Mesenchymal stem cell (in vitro differentiated cells and primary cell): ENCODE data around the gene ZCCHC7.

Experiments used
- DNase-seq: peaks from one replicate; pipeline ENCODE4 v3.0.0-alpha.2; 2013
- H2AFZ ChIP-seq: one replicate; pipeline ENCODE4 v1.6.1; 2013; ENCODE audit warnings: low read depth, mild to moderate bottlenecking, control low read depth, inconsistent platforms, low read length, moderate library complexity
- H2AK5ac ChIP-seq: 2 replicates; pipeline ENCODE4 v1.6.1; 2013; ENCODE audit warnings: low read length, moderate library complexity, mild to moderate bottlenecking, inconsistent platforms; ENCODE audit not compliant: severe bottlenecking
- H2BK120ac ChIP-seq: one replicate; pipeline ENCODE4 v1.6.1; 2013; ENCODE audit warnings: low read depth, mild to moderate bottlenecking, inconsistent platforms, low read length, moderate library complexity
- H2BK12ac ChIP-seq, 2 experiments: one replicate each; pipeline ENCODE4 v1.6.1; 2013; ENCODE audit warnings: inconsistent platforms in 2 of 2, low read length in 2 of 2, mild to moderate bottlenecking in 2 of 2, moderate library complexity in 2 of 2, control low read depth in 1 of 2
- H2BK15ac ChIP-seq: one replicate; pipeline ENCODE4 v1.6.1; 2013; ENCODE audit warnings: mild to moderate bottlenecking, low read depth, inconsistent platforms; ENCODE audit not compliant: poor library complexity, severe bottlenecking
- H2BK5ac ChIP-seq: 2 replicates; pipeline ENCODE4 v1.6.1; 2013; ENCODE audit warnings: low read depth, mild to moderate bottlenecking, low read length, control low read depth, inconsistent platforms; ENCODE audit not compliant: poor library complexity, severe bottlenecking
- H3K14ac ChIP-seq, 2 experiments: one replicate each; pipeline ENCODE4 v1.6.1; 2013; ENCODE audit warnings: inconsistent platforms in 2 of 2, low read length in 2 of 2, control low read depth in 1 of 2, mild to moderate bottlenecking in 1 of 2, moderate library complexity in 1 of 2
- H3K18ac ChIP-seq, 2 experiments: one replicate each; pipeline ENCODE4 v1.6.1; 2013; ENCODE audit warnings: inconsistent platforms in 2 of 2, low read length in 2 of 2, control low read depth in 1 of 2, low read depth in 1 of 2, mild to moderate bottlenecking in 1 of 2
- H3K23ac ChIP-seq, 2 experiments: one replicate each; pipeline ENCODE4 v1.6.1; 2013; ENCODE audit warnings: inconsistent platforms in 2 of 2, low read length in 2 of 2, mild to moderate bottlenecking in 2 of 2, moderate library complexity in 2 of 2, control low read depth in 1 of 2
- H3K27ac ChIP-seq: 2 replicates; pipeline ENCODE4 v1.5.1; 2013; ENCODE audit warnings: mild to moderate bottlenecking, moderate library complexity, low read length, control low read depth, inconsistent platforms; ENCODE audit not compliant: poor library complexity, severe bottlenecking
- H3K27me3 ChIP-seq, 2 experiments: 2 replicates each; pipeline versions ENCODE4 v1.6.1 to v1.7.0; 2013; ENCODE audit warnings: low read length in 2 of 2, mild to moderate bottlenecking in 2 of 2, moderate library complexity in 2 of 2, control low read depth in 1 of 2, inconsistent platforms in 1 of 2; ENCODE audit not compliant: control insufficient read depth in 1 of 2, insufficient read depth in 1 of 2
- H3K36me3 ChIP-seq, 2 experiments: 2 replicates each; pipeline versions ENCODE4 v1.6.1 to v1.7.0; 2013; ENCODE audit warnings: low read length in 2 of 2, control low read depth in 1 of 2, inconsistent platforms in 1 of 2, low read depth in 1 of 2, mild to moderate bottlenecking in 1 of 2; ENCODE audit not compliant: insufficient read depth in 2 of 2, control insufficient read depth in 1 of 2
- H3K4ac ChIP-seq, 2 experiments: one replicate each; pipeline ENCODE4 v1.6.1; 2013; ENCODE audit warnings: inconsistent platforms in 2 of 2, low read length in 2 of 2, mild to moderate bottlenecking in 2 of 2, moderate library complexity in 2 of 2, control low read depth in 1 of 2, low read depth in 1 of 2
- H3K4me1 ChIP-seq: 2 replicates; pipeline ENCODE4 v1.6.1; 2013; ENCODE audit warnings: low read depth, low read length, control low read depth; ENCODE audit not compliant: control insufficient read depth, insufficient read depth
- H3K4me2 ChIP-seq: 2 replicates; pipeline ENCODE4 v1.6.1; 2013; ENCODE audit warnings: low read length, mild to moderate bottlenecking, inconsistent platforms; ENCODE audit not compliant: poor library complexity, severe bottlenecking
- H3K4me3 ChIP-seq, 2 experiments: 2 replicates each; pipeline versions ENCODE4 v1.5.1 to v1.7.0; 2013; ENCODE audit warnings: low read length in 2 of 2, mild to moderate bottlenecking in 2 of 2, control low read depth in 1 of 2, low read depth in 1 of 2; ENCODE audit not compliant: insufficient read depth in 1 of 2
- H3K79me1 ChIP-seq: replicated peaks from 2 replicates; pipeline ENCODE4 v1.6.1; 2013; ENCODE audit warnings: mild to moderate bottlenecking, control low read depth, low read length, inconsistent platforms; ENCODE audit not compliant: poor library complexity, severe bottlenecking
- H3K9ac ChIP-seq: 2 replicates; pipeline ENCODE4 v1.7.0; 2013; ENCODE audit warnings: mild to moderate bottlenecking, low read length, moderate library complexity
- H3K9me3 ChIP-seq: 2 replicates; pipeline ENCODE4 v1.7.0; 2013; ENCODE audit warnings: mild to moderate bottlenecking, low read length; ENCODE audit not compliant: control insufficient read depth
- H4K8ac ChIP-seq: one replicate; pipeline ENCODE4 v1.6.1; 2013; ENCODE audit warnings: inconsistent platforms, mild to moderate bottlenecking, low read length, moderate library complexity
- H4K91ac ChIP-seq: one replicate; pipeline ENCODE4 v1.6.1; 2013; ENCODE audit warnings: mild to moderate bottlenecking, low read length, inconsistent platforms
- WGBS: methylation state at CpG from one replicate; pipeline ENCODE4 v1.1.7; 2013; ENCODE audit warnings: mixed read lengths; 5-methylcytosine and 5-hydroxymethylcytosine counted together

Gene ZCCHC7

DNA sequence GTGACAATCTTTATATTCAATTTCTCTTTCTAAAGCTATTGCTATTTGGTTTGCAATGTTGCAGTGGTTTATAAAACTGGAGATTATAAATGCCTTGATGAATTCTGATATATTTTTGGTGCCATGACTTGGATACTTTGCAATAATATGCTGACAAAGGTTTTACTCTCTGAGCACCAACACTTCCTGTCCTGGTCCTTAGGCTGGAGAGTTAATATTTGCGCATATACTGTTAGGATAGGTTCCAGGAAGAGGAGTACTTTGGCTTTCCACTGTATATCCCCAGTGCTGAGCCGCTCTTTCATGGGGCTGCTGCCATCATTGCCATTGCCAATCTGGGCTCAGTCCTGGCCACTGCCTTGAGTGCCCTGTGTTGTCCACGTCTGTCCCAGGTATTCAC, 139.6 kb downstream of the ZCCHC7 start:
- Histone ChIP-seq H3K4ac (no peak overlapping the region), H3K4me3 (no peak overlapping the region), H2BK120ac (no peak overlapping the region), H3K23ac (no peak overlapping the region), H3K9me3 (no peaks in the 10 kb centered on the region), H2AFZ (no peak overlapping the region), H3K9ac (no peak overlapping the region), H2AK5ac (no peak overlapping the region), H3K4me2 (no peak overlapping the region), H2BK15ac (no peak overlapping the region), H3K4me1 (no peaks in the 10 kb centered on the region), H2BK5ac (no peak overlapping the region), H4K91ac (no peak overlapping the region), H3K18ac (no peak overlapping the region), H3K27ac (no peak overlapping the region), H4K8ac (no peak overlapping the region), H3K79me1 (peaks cover 6% of the 10 kb centered on the region), H3K27me3 (no peaks in the 10 kb centered on the region), H3K36me3 (peaks cover 0 to 17% of the 10 kb centered on the region in 2 experiments), H2BK12ac (no peak overlapping the region), H3K14ac (no peak overlapping the region)
- no peak for DNase-seq
- 94% methylated on average over 3 of the region's 3 CpGs for WGBS

DNA sequence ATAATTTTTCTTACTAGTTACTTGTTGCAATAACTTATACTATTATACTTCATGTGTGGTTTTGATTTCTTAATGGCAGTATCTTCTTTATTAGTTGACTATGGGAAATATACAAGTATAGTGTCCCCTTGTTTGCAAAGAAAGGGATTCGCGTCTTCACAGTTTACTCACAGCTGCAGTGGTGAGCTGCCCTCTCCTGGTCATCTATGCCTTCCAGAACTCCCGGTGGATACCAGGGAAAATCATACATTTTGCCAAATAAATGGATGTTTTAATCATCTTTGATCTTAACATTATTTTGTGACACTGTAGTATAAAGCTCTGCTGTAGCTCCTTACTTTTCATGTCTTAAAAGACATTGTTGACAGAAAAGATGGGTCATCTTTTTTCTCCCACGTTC, 142.0 kb downstream of the ZCCHC7 start:
- no peaks in the 10 kb centered on the region for H3K4me1 ChIP-seq
- no peak overlapping the region for H3K27ac ChIP-seq
- H3K14ac ChIP-seq, result no peak overlapping the region
- peaks cover 9% of the 10 kb centered on the region for H3K79me1 ChIP-seq
- H3K18ac ChIP-seq, result no peak overlapping the region
- peaks cover 0 to 9% of the 10 kb centered on the region in 2 experiments for H3K36me3 ChIP-seq
- no peak overlapping the region for H3K9ac ChIP-seq
- H2BK12ac ChIP-seq, result no peak overlapping the region
- no peak overlapping the region for H2AK5ac ChIP-seq
- no peaks in the 10 kb centered on the region for H3K27me3 ChIP-seq
- H2BK5ac ChIP-seq, result no peak overlapping the region
- H4K91ac ChIP-seq, result no peak overlapping the region
- WGBS, result 91% methylated on average over 3 of the region's 4 CpGs
- H2BK120ac ChIP-seq, result no peak overlapping the region
- no peak overlapping the region for H3K4me2 ChIP-seq
- H4K8ac ChIP-seq, result no peak overlapping the region
- H3K4ac ChIP-seq, result no peak overlapping the region
- H2BK15ac ChIP-seq, result no peak overlapping the region
- no peak overlapping the region for H3K4me3 ChIP-seq
- no peak overlapping the region for H3K23ac ChIP-seq
- DNase-seq, result peak; percentile 35
- no peak overlapping the region for H2AFZ ChIP-seq
- H3K9me3 ChIP-seq, result no peaks in the 10 kb centered on the region

DNA sequence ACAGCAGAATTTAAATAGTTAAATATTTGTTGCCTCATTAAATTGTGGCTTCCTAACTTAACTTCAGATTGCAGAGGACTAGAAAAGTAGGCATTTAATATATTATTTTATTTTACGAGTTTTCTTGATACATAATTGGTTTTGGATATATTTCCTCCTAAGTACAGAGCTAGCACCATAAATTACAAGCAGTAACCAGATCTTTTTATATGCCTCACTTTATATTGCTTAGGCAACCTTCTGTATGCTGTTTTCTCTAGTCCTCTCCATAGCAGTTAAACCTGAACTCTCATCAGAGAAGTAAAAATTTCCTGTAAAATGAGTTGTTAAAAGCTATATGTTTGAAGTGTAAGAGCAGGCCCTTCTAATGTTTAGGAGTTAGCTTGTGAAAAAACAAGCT, 144.2 kb downstream of the ZCCHC7 start:
- Histone ChIP-seq H2BK5ac (no peak overlapping the region), H2BK15ac (no peak overlapping the region), H3K79me1 (peaks cover 13% of the 10 kb centered on the region), H3K9me3 (no peaks in the 10 kb centered on the region), H2BK12ac (no peak overlapping the region), H3K18ac (no peak overlapping the region), H3K4me2 (no peak overlapping the region), H2AK5ac (no peak overlapping the region), H3K9ac (no peak overlapping the region), H2AFZ (no peak overlapping the region), H3K4me1 (no peaks in the 10 kb centered on the region), H3K14ac (no peak overlapping the region), H3K23ac (no peak overlapping the region), H3K27me3 (no peaks in the 10 kb centered on the region), H3K27ac (no peak overlapping the region), H4K91ac (no peak overlapping the region), H3K4me3 (no peak overlapping the region), H3K36me3 (peaks cover 0 to 9% of the 10 kb centered on the region in 2 experiments), H2BK120ac (no peak overlapping the region), H4K8ac (no peak overlapping the region), H3K4ac (no peak overlapping the region)
- WGBS, result no CpG with 5 or more reads among the region's 1 CpG
- no peak for DNase-seq

DNA sequence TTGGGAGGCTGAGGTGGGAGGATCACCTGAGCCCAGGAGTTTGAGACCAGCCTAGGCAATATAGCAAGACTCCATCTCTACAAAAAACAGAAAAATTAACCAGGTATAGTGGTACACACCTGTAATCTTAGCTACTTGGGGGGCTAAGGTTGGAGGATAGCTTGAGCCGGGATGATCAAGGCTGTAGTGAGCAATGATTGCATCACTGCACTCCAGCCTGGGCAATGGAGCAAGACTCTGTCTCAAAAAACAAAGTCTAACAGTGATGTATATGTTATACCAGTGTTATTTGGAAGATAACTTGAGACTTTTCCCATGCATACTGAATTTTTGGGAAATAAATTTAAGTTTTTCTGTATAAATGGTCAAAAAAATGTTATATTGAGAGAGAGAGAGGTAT, 146.3 kb downstream of the ZCCHC7 start:
- DNase-seq, result no peak
- no peak overlapping the region for H2AK5ac ChIP-seq
- no peak overlapping the region for H2AFZ ChIP-seq
- H3K27me3 ChIP-seq, result no peaks in the 10 kb centered on the region
- H3K4ac ChIP-seq, result no peak overlapping the region
- no peaks in the 10 kb centered on the region for H3K36me3 ChIP-seq
- no peak overlapping the region for H4K91ac ChIP-seq
- no peak overlapping the region for H2BK5ac ChIP-seq
- 100% methylated on average over 1 of the region's 1 CpG for WGBS
- no peak overlapping the region for H3K4me2 ChIP-seq
- H3K14ac ChIP-seq, result no peak overlapping the region
- H2BK15ac ChIP-seq, result no peak overlapping the region
- H4K8ac ChIP-seq, result no peak overlapping the region
- no peak overlapping the region for H2BK120ac ChIP-seq
- H3K79me1 ChIP-seq, result peaks cover 6% of the 10 kb centered on the region
- H2BK12ac ChIP-seq, result no peak overlapping the region
- no peaks in the 10 kb centered on the region for H3K4me1 ChIP-seq
- no peak overlapping the region for H3K4me3 ChIP-seq
- H3K9me3 ChIP-seq, result no peaks in the 10 kb centered on the region
- H3K23ac ChIP-seq, result peak overlapping the region in 1 of 2 experiments; percentile 35
- no peak overlapping the region for H3K9ac ChIP-seq
- H3K27ac ChIP-seq, result no peak overlapping the region
- H3K18ac ChIP-seq, result no peak overlapping the region
